ENCODE data around the gene COPS4.

Gene COPS4

GRCh38 chr4:82989575-82990429 is 45.2 kb upstream of the COPS4 start:
- Histone ChIP-seq H3K9me2 (replicated peaks; ENCODE audit: low read depth, low read length) (no peaks in the 10 kb centered on the region), H3K9me3 (ENCODE audit: insufficient read depth, low read depth, low read length) (no peaks in the 10 kb centered on the region), H3K9ac (ENCODE audit: low read depth, low read length, poor library complexity, severe bottlenecking) (peak overlapping the region; percentile 15), H4K20me1 (ENCODE audit: insufficient read depth, low read length, poor library complexity, severe bottlenecking) (peaks cover 16% of the 10 kb centered on the region), H3K79me2 (ENCODE audit: insufficient read depth, low read length) (peaks cover 90% of the 10 kb centered on the region), H3K4me3 (ENCODE audit: low read length, poor library complexity, severe bottlenecking) (peak overlapping the region; percentile 46), H2AFZ (ENCODE audit: low read length) (no peak overlapping the region), H3K4me2 (ENCODE audit: low read depth, low read length, poor library complexity, severe bottlenecking) (peak overlapping the region; percentile 67), H3K36me3 (ENCODE audit: insufficient read depth, low read length) (no peaks in the 10 kb centered on the region; the same call in 1 of the 2 replicates), H3F3A (ENCODE audit: low read depth) (no peaks in the 10 kb centered on the region), H3K4me1 (ENCODE audit: insufficient read depth, low read length, poor library complexity, severe bottlenecking) (peaks cover 12% of the 10 kb centered on the region), H3K27me3 (ENCODE audit: insufficient read depth, low read length, poor library complexity, severe bottlenecking) (no peaks in the 10 kb centered on the region)
- TF ChIP-seq EZH2phosphoT487 (IDR thresholded peaks at IDR 0.05; ENCODE audit: borderline replicate concordance) (no peak), CTCF (conservative IDR thresholded peaks at IDR 0.05; ENCODE audit: low read length) (no peak)

- Histone ChIP-seq H3K4me3 (ENCODE audit: low read length, poor library complexity, severe bottlenecking) (no peak overlapping the region), H3K36me3 (ENCODE audit: insufficient read depth, low read length) (no peaks in the 10 kb centered on the region), H3K9ac (ENCODE audit: low read depth, low read length, poor library complexity, severe bottlenecking) (no peak overlapping the region), H3F3A (ENCODE audit: low read depth) (no peaks in the 10 kb centered on the region), H3K9me3 (ENCODE audit: insufficient read depth, low read depth, low read length) (no peaks in the 10 kb centered on the region), H4K20me1 (ENCODE audit: insufficient read depth, low read length, poor library complexity, severe bottlenecking) (peaks cover 11% of the 10 kb centered on the region), H3K9me2 (replicated peaks; ENCODE audit: low read depth, low read length) (no peaks in the 10 kb centered on the region), H3K27me3 (ENCODE audit: insufficient read depth, low read length, poor library complexity, severe bottlenecking) (no peaks in the 10 kb centered on the region), H2AFZ (ENCODE audit: low read length) (no peak overlapping the region), H3K4me2 (ENCODE audit: low read depth, low read length, poor library complexity, severe bottlenecking) (no peak overlapping the region), H3K4me1 (ENCODE audit: insufficient read depth, low read length, poor library complexity, severe bottlenecking) (peaks cover 5% of the 10 kb centered on the region), H3K79me2 (ENCODE audit: insufficient read depth, low read length) (peaks cover 91% of the 10 kb centered on the region)
- TF ChIP-seq CTCF (conservative IDR thresholded peaks at IDR 0.05; ENCODE audit: low read length) (no peak), EZH2phosphoT487 (IDR thresholded peaks at IDR 0.05; ENCODE audit: borderline replicate concordance) (no peak)
These were observed 40.1 kb upstream of the COPS4 start for GRCh38 chr4:82994834-82995233.

GRCh38 chr4:82998898-82999297 is 36.1 kb upstream of the COPS4 start:
- Histone ChIP-seq H3K4me1 (ENCODE audit: insufficient read depth, low read length, poor library complexity, severe bottlenecking) (peaks cover 3% of the 10 kb centered on the region), H3F3A (ENCODE audit: low read depth) (no peaks in the 10 kb centered on the region), H2AFZ (ENCODE audit: low read length) (no peak overlapping the region), H3K9ac (ENCODE audit: low read depth, low read length, poor library complexity, severe bottlenecking) (no peak overlapping the region), H3K36me3 (ENCODE audit: insufficient read depth, low read length) (no peaks in the 10 kb centered on the region), H3K27me3 (ENCODE audit: insufficient read depth, low read length, poor library complexity, severe bottlenecking) (no peaks in the 10 kb centered on the region), H3K9me2 (replicated peaks; ENCODE audit: low read depth, low read length) (no peaks in the 10 kb centered on the region), H3K4me3 (ENCODE audit: low read length, poor library complexity, severe bottlenecking) (no peak overlapping the region), H4K20me1 (ENCODE audit: insufficient read depth, low read length, poor library complexity, severe bottlenecking) (peaks cover 17% of the 10 kb centered on the region), H3K9me3 (ENCODE audit: insufficient read depth, low read depth, low read length) (no peaks in the 10 kb centered on the region), H3K4me2 (ENCODE audit: low read depth, low read length, poor library complexity, severe bottlenecking) (no peak overlapping the region), H3K79me2 (ENCODE audit: insufficient read depth, low read length) (peaks cover 92% of the 10 kb centered on the region)
- no peak for TF ChIP-seq CTCF (conservative IDR thresholded peaks at IDR 0.05; ENCODE audit: low read length)
- TF ChIP-seq EZH2phosphoT487 (IDR thresholded peaks at IDR 0.05; ENCODE audit: borderline replicate concordance), result no peak

All from Loucy (cell line).